WTC11 (cell line): ENCODE measurements around the gene ADIPOR2. TPM values are rescaled to one million over a fixed set of nuclear protein-coding genes. Genes with fewer than 3 reads are reported as not detected.

ENCODE experiments used
- ATAC-seq: fragments of 200-7000 bp; cut with Tn5 transposase; 2 replicates; pipeline ENCODE4 v1.10.0; 2021; ENCODE audit warnings: mild to moderate bottlenecking, moderate library complexity
- CTCF ChIA-PET: fragments of 300-600 bp; sonication (Branson Sonifier 250); formaldehyde crosslinking; loops from one replicate; lab custom pipeline; 2021; ENCODE audit warnings: antibody characterized with exemption; lab: Charles Lee
- POLR2A ChIA-PET: fragments of 350-600 bp; sonication (Branson Sonifier 250); formaldehyde crosslinking; loops from one replicate; lab custom pipeline; 2021; ENCODE audit warnings: antibody characterized with exemption; lab: Charles Lee
- DNase-seq: peaks from one replicate; pipeline ENCODE4 v3.0.0; 2021; ENCODE audit warnings: low spot score
- H3K27ac Mint-ChIP-seq: 2 replicates; pipeline ENCODE4 v1.8.0; 2021; ENCODE audit warnings: mixed read lengths
- H3K27me3 Mint-ChIP-seq: 2 replicates; pipeline ENCODE4 v1.8.0; 2021; ENCODE audit warnings: low read depth, mild to moderate bottlenecking, moderate library complexity, mixed read lengths
- H3K36me3 Mint-ChIP-seq: 2 replicates; pipeline ENCODE4 v1.8.0; 2021; ENCODE audit warnings: mixed read lengths
- H3K4me1 Mint-ChIP-seq: 2 replicates; pipeline ENCODE4 v1.8.0; 2022; ENCODE audit warnings: mixed read lengths
- H3K4me3 Mint-ChIP-seq: 2 replicates; pipeline ENCODE4 v1.8.0; 2021; ENCODE audit warnings: mild to moderate bottlenecking, moderate library complexity, mixed read lengths
- H3K9me3 Mint-ChIP-seq: 2 replicates; pipeline ENCODE4 v1.8.0; 2021; ENCODE audit warnings: mixed read lengths
- CBFB ChIP-seq: sonication (generic); formaldehyde crosslinking; IDR thresholded peaks from 2 replicates; pipeline ENCODE4 v1.8.1; 2022; ENCODE audit warnings: mild to moderate bottlenecking, low read depth, missing genetic modification reagents
- CREM ChIP-seq: sonication (generic); formaldehyde crosslinking; IDR thresholded peaks from 2 replicates; pipeline ENCODE4 v1.8.1; 2022; ENCODE audit warnings: mild to moderate bottlenecking, missing genetic modification reagents, moderate library complexity
- GABPB1 ChIP-seq: sonication (generic); formaldehyde crosslinking; IDR thresholded peaks from 2 replicates; pipeline ENCODE4 v1.8.1; 2023; ENCODE audit warnings: mild to moderate bottlenecking, missing genetic modification reagents
- GRHL2 ChIP-seq: fragments of 250-450 bp; sonication (Bioruptor Pico); IDR thresholded peaks from 2 replicates; pipeline ENCODE4 v1.8.0; 2022; ENCODE audit warnings: mild to moderate bottlenecking, moderate library complexity; ENCODE audit not compliant: insufficient replicate concordance, severe bottlenecking
- JUN ChIP-seq: sonication (generic); formaldehyde crosslinking; IDR thresholded peaks from 2 replicates; pipeline ENCODE4 v1.8.0; 2023; ENCODE audit warnings: mild to moderate bottlenecking, missing genetic modification reagents
- MYBL2 ChIP-seq: sonication (generic); formaldehyde crosslinking; IDR thresholded peaks from 2 replicates; pipeline ENCODE4 v1.8.1; 2023; ENCODE audit warnings: mild to moderate bottlenecking, moderate library complexity, missing genetic modification reagents
- NFATC4 ChIP-seq: fragments of 250-450 bp; sonication (Bioruptor Pico); IDR thresholded peaks from 2 replicates; pipeline ENCODE4 v1.9.0; 2021; ENCODE audit warnings: mild to moderate bottlenecking
- RORB ChIP-seq: fragments of 250-450 bp; sonication (Bioruptor Pico); IDR thresholded peaks from 2 replicates; pipeline ENCODE4 v1.9.0; 2021; ENCODE audit warnings: mild to moderate bottlenecking
- ZNF263 ChIP-seq: sonication (generic); formaldehyde crosslinking; IDR thresholded peaks from 2 replicates; pipeline ENCODE4 v1.8.1; 2022; ENCODE audit warnings: low read depth, mild to moderate bottlenecking, moderate library complexity, missing genetic modification reagents
- total RNA-seq: library from RNA; stranded (reverse); gene quantifications from 3 replicates; pipeline ENCODE4 v1.2.3, GENCODE V29; 2021
- TF ChIP-seq, protein P1 (sequence below): fragments of 250-450 bp; sonication (Bioruptor Pico); IDR thresholded peaks from 2 replicates; pipeline ENCODE4 v2.1.2; 2022; ENCODE audit warnings: mild to moderate bottlenecking, moderate library complexity
- TF ChIP-seq, protein P2 (sequence below): sonication (generic); formaldehyde crosslinking; IDR thresholded peaks from 2 replicates; pipeline ENCODE4 v1.8.1; 2023; ENCODE audit warnings: mild to moderate bottlenecking, missing genetic modification reagents
- TF ChIP-seq, protein P3 (sequence below): sonication (generic); formaldehyde crosslinking; IDR thresholded peaks from 2 replicates; pipeline ENCODE4 v1.8.1; 2023; ENCODE audit warnings: mild to moderate bottlenecking, missing genetic modification reagents, moderate library complexity
- TF ChIP-seq, protein P4 (sequence below): fragments of 250-450 bp; sonication (Bioruptor Pico); conservative IDR thresholded peaks from 2 replicates; pipeline ENCODE4 v1.9.0; 2021; ENCODE audit warnings: mild to moderate bottlenecking
- TF ChIP-seq, protein P5 (sequence below): sonication (generic); formaldehyde crosslinking; IDR thresholded peaks from 2 replicates; pipeline ENCODE4 v1.8.1; 2022; ENCODE audit warnings: mild to moderate bottlenecking, missing genetic modification reagents, moderate library complexity, borderline replicate concordance
- TF ChIP-seq, protein P6 (sequence below): sonication (generic); formaldehyde crosslinking; IDR thresholded peaks from 2 replicates; pipeline ENCODE4 v1.8.0; 2023; ENCODE audit warnings: missing genetic modification reagents, mild to moderate bottlenecking, borderline replicate concordance
- TF ChIP-seq, protein P7 (sequence below): sonication (generic); formaldehyde crosslinking; IDR thresholded peaks from 2 replicates; pipeline ENCODE4 v1.8.0; 2023; ENCODE audit warnings: missing genetic modification reagents
- TF ChIP-seq, protein P8 (sequence below): fragments of 250-450 bp; sonication (Bioruptor Pico); IDR thresholded peaks from 2 replicates; pipeline ENCODE4 v1.8.0; 2021; ENCODE audit warnings: mild to moderate bottlenecking

Gene ADIPOR2
- total RNA-seq, 1 experiment from 2014 or later: 38.4 TPM

DNA sequence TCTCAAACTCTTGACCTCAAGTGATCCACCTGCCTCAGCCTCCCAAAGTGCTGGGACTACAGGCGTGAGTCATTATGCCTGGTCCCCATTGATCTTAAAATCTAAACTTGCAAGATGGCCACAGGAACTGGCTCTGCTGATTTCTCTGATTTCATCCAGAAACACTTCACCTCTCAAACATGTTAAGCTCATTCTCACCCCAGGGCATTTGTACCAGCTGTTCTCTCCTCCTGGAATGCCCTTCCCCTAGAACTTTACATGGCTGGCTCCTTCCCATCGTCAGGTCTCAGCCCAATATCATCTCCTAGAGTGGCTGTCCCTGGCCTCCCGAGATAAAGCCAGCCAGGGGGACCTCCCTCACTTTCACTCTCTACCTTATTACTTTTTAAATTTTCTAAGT is 124.2 kb downstream of the ADIPOR2 start (continued):
- TF ChIP-seq ZNF263 (CRISPR knock-in tag) (no peak), MYBL2 (CRISPR knock-in tag) (no peak), NFATC4 (CRISPR knock-in tag) (no peak)
- TF ChIP-seq, protein P1, sequence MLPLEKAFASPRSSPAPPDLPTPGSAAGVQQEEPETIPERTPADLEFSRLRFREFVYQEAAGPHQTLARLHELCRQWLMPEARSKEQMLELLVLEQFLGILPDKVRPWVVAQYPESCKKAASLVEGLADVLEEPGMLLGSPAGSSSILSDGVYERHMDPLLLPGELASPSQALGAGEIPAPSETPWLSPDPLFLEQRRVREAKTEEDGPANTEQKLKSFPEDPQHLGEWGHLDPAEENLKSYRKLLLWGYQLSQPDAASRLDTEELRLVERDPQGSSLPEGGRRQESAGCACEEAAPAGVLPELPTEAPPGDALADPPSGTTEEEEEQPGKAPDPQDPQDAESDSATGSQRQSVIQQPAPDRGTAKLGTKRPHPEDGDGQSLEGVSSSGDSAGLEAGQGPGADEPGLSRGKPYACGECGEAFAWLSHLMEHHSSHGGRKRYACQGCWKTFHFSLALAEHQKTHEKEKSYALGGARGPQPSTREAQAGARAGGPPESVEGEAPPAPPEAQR (CRISPR knock-in tag): no peak

DNA sequence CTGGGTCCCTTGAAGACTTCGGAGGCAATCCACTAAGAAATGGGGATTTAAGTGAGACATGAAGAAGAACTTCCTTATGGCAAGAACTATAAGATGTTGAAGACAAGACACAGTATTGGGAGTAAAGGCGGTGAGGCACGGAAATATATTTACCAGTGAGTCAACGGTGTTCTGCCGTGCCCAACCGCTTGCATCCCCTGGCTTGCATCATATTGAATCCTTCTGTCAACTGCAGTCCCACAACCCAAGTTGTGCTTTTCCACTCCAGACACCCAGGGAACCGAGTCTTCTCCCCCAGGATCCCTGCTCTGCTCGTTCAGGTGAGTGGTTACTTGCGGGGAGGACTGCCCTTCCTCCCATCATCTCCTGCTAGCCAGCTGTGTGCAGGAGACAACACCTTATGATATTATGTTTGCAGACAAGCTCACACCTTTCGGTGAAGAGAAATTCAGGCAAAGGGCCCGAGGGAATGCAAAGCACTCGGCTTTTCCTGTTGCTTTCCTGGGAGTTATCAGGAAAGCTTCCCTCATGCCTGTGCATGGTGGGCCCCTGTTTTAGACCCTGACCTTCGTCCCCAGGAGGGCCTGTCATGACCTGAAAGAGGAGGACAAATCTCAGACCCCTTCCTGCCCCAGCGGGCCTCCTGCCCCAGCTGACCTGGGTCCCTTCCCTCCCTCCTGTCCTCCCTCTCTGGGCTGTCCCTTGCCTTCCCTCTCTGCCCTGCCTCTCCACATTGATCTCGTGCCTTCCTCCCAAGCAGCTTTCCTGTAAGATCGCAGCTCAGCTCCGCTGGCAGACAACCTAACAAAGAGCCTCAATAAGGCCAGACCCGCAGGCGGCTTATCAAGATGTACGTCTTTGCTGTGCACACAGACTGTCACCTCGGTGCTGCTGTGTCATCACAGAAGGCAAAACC is 125.2 kb downstream of the ADIPOR2 start:
- DNase-seq: no peak
- TF ChIP-seq, protein P2, sequence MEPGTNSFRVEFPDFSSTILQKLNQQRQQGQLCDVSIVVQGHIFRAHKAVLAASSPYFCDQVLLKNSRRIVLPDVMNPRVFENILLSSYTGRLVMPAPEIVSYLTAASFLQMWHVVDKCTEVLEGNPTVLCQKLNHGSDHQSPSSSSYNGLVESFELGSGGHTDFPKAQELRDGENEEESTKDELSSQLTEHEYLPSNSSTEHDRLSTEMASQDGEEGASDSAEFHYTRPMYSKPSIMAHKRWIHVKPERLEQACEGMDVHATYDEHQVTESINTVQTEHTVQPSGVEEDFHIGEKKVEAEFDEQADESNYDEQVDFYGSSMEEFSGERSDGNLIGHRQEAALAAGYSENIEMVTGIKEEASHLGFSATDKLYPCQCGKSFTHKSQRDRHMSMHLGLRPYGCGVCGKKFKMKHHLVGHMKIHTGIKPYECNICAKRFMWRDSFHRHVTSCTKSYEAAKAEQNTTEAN (CRISPR knock-in tag): no peak
- peak; percentile 86 for TF ChIP-seq GABPB1 (CRISPR knock-in tag)
- POLR2A ChIA-PET: no interaction called here
- no peak overlapping the region for H3K4me3 Mint-ChIP-seq
- no peaks in the 10 kb centered on the region for H3K36me3 Mint-ChIP-seq
- peaks cover 15% of the 10 kb centered on the region for H3K4me1 Mint-ChIP-seq
- no peak overlapping the region for H3K27ac Mint-ChIP-seq
- H3K9me3 Mint-ChIP-seq: peaks cover 5% of the 10 kb centered on the region; the same call in 1 of the 2 replicates
- CTCF ChIA-PET: no interaction called here
- peaks cover 20% of the 10 kb centered on the region for H3K27me3 Mint-ChIP-seq
- no peak for ATAC-seq

DNA sequence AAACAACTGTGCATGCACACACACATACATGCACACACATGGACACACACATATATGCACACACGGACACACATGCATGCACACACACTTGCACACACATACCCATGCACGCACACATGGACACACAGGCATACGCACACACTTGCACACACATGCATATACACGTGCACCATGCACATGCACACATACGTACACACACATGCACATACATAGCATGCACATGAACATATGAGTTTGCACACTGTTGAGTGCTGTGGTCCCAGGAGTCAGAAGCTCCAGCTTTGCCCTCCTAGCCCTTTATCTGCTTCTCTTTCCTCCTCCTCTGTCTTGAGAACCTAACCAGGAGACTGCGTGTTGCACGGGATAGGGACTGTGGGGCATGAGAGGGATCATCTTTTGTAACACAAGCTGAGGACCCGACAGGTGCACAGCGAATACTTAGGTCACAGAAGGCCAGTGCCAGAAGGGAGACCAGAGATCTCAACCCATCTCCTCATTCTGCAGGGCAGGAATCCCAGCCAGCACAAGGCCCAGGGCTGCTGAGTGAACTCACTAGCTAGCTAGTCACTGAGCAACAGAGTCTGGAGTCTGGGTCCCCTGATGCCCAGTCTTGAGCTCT is 126.0 kb downstream of the ADIPOR2 start:
- H3K4me3 Mint-ChIP-seq: no peak overlapping the region
- CTCF ChIA-PET: interaction anchor here (0.5 to 0.6 kb wide), 2 partner anchors 143 to 194 kb away, joined by 3 read pairs; no protein-coding TSS in a partner anchor
- no peak for TF ChIP-seq CREM (CRISPR knock-in tag)
- TF ChIP-seq, protein P3, sequence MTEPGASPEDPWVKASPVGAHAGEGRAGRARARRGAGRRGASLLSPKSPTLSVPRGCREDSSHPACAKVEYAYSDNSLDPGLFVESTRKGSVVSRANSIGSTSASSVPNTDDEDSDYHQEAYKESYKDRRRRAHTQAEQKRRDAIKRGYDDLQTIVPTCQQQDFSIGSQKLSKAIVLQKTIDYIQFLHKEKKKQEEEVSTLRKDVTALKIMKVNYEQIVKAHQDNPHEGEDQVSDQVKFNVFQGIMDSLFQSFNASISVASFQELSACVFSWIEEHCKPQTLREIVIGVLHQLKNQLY (CRISPR knock-in tag): no peak
- TF ChIP-seq MYBL2 (CRISPR knock-in tag): no peak
- no peak for TF ChIP-seq JUN
- no peak for TF ChIP-seq RORB (CRISPR knock-in tag)
- TF ChIP-seq, protein P4, sequence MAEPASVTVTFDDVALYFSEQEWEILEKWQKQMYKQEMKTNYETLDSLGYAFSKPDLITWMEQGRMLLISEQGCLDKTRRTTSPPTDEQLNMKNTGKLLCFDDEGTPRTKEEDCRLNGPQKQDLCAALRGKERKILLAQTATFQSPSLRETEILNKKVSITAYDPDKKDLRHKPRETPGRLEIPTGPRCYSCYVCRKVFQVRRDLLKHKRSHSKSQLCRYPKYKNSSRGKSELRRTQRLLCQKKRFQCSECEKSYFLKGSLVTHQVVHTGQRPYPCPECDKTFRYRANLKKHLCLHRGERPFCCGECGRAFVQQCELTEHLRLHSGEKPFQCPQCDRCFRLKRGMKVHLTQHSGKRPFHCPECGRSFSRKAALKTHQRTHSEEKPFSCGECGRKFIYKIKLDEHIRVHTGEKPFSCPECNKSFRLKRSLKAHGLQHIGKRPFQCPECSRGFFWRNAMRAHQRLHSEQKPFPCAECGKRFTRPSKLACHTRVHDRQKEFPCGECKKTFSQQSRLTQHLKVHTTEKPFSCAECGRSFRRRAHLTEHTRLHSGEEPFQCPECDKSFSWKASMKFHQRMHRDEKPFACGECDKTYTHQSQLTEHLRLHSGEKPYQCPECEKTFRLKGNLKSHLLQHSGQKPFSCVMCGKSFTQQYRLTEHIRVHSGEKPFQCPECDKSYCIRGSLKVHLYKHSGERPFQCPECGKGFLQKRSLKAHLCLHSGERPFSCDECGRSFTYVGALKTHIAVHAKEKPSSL (CRISPR knock-in tag): no peak
- TF ChIP-seq, protein P5, sequence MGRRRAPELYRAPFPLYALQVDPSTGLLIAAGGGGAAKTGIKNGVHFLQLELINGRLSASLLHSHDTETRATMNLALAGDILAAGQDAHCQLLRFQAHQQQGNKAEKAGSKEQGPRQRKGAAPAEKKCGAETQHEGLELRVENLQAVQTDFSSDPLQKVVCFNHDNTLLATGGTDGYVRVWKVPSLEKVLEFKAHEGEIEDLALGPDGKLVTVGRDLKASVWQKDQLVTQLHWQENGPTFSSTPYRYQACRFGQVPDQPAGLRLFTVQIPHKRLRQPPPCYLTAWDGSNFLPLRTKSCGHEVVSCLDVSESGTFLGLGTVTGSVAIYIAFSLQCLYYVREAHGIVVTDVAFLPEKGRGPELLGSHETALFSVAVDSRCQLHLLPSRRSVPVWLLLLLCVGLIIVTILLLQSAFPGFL (CRISPR knock-in tag): no peak
- TF ChIP-seq CBFB (CRISPR knock-in tag): no peak
- TF ChIP-seq, protein P6, sequence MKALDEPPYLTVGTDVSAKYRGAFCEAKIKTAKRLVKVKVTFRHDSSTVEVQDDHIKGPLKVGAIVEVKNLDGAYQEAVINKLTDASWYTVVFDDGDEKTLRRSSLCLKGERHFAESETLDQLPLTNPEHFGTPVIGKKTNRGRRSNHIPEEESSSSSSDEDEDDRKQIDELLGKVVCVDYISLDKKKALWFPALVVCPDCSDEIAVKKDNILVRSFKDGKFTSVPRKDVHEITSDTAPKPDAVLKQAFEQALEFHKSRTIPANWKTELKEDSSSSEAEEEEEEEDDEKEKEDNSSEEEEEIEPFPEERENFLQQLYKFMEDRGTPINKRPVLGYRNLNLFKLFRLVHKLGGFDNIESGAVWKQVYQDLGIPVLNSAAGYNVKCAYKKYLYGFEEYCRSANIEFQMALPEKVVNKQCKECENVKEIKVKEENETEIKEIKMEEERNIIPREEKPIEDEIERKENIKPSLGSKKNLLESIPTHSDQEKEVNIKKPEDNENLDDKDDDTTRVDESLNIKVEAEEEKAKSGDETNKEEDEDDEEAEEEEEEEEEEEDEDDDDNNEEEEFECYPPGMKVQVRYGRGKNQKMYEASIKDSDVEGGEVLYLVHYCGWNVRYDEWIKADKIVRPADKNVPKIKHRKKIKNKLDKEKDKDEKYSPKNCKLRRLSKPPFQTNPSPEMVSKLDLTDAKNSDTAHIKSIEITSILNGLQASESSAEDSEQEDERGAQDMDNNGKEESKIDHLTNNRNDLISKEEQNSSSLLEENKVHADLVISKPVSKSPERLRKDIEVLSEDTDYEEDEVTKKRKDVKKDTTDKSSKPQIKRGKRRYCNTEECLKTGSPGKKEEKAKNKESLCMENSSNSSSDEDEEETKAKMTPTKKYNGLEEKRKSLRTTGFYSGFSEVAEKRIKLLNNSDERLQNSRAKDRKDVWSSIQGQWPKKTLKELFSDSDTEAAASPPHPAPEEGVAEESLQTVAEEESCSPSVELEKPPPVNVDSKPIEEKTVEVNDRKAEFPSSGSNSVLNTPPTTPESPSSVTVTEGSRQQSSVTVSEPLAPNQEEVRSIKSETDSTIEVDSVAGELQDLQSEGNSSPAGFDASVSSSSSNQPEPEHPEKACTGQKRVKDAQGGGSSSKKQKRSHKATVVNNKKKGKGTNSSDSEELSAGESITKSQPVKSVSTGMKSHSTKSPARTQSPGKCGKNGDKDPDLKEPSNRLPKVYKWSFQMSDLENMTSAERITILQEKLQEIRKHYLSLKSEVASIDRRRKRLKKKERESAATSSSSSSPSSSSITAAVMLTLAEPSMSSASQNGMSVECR (CRISPR knock-in tag): no peak
- TF ChIP-seq, protein P7, sequence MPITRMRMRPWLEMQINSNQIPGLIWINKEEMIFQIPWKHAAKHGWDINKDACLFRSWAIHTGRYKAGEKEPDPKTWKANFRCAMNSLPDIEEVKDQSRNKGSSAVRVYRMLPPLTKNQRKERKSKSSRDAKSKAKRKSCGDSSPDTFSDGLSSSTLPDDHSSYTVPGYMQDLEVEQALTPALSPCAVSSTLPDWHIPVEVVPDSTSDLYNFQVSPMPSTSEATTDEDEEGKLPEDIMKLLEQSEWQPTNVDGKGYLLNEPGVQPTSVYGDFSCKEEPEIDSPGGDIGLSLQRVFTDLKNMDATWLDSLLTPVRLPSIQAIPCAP (CRISPR knock-in tag): no peak
- TF ChIP-seq, protein P8, sequence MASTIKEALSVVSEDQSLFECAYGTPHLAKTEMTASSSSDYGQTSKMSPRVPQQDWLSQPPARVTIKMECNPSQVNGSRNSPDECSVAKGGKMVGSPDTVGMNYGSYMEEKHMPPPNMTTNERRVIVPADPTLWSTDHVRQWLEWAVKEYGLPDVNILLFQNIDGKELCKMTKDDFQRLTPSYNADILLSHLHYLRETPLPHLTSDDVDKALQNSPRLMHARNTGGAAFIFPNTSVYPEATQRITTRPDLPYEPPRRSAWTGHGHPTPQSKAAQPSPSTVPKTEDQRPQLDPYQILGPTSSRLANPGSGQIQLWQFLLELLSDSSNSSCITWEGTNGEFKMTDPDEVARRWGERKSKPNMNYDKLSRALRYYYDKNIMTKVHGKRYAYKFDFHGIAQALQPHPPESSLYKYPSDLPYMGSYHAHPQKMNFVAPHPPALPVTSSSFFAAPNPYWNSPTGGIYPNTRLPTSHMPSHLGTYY: no peak
- no peak for TF ChIP-seq GRHL2 (CRISPR knock-in tag)

More for the DNA sequence above, 126.0 kb downstream of the ADIPOR2 start:
- DNase-seq (no peak), ATAC-seq (no peak)
- no peak overlapping the region for H3K27ac Mint-ChIP-seq
- H3K4me1 Mint-ChIP-seq: peaks cover 15% of the 10 kb centered on the region
- H3K9me3 Mint-ChIP-seq: peaks cover 5% of the 10 kb centered on the region; the same call in 1 of the 2 replicates
- H3K36me3 Mint-ChIP-seq: no peaks in the 10 kb centered on the region
- peaks cover 27% of the 10 kb centered on the region for H3K27me3 Mint-ChIP-seq
- POLR2A ChIA-PET: no interaction called here
